Gastrocnemius medialis (tissue), 4 donors: ENCODE measurements around the gene MCU. TPM values are rescaled to one million over a fixed set of nuclear protein-coding genes. Genes with fewer than 3 reads are reported as not detected.
A peak's percentile ranks its signal among the peaks of the same experiment; 100 is the strongest.
"Not testable (repeated sequence)": the region's sequence is repeated elsewhere in the genome, so short reads cannot be mapped to it uniquely, and the experiment has no call there.

Experiments
- ATAC-seq, 2 donors: fragments of 150-250 bp; one replicate each; pipeline ENCODE4 v1.9.1; 2016
- DNase-seq, 2 donors: peaks; one replicate each; pipeline ENCODE4 v3.0.0-alpha.2; 2019
- H3K27ac ChIP-seq, 4 donors: fragments of 200-600 bp; sonication (generic); 1 replicate in 1 of 4; 2 replicates in 3 of 4; pipeline ENCODE4 v1.5.1; 2016 to 2018; ENCODE audit warnings: mild to moderate bottlenecking in 2 of 4, moderate library complexity in 1 of 4
- H3K27me3 ChIP-seq, 3 donors: fragments of 200-600 bp; sonication (generic) in 2 of 3; 1 replicate in 1 of 3; 2 replicates in 2 of 3; pipeline versions ENCODE4 v1.5.1 to v1.6.0; 2016 to 2019; ENCODE audit warnings: mild to moderate bottlenecking in 1 of 3, moderate library complexity in 1 of 3
- H3K36me3 ChIP-seq, 2 donors: fragments of 200-600 bp; sonication (generic) in 1 of 2; one replicate each; pipeline ENCODE4 v1.5.1; 2017 to 2018
- H3K4me1 ChIP-seq, 2 donors: fragments of 200-600 bp; sonication (generic) in 1 of 2; one replicate each; pipeline ENCODE4 v1.5.1; 2016 to 2017; ENCODE audit warnings: mild to moderate bottlenecking in 2 of 2
- H3K4me3 ChIP-seq, 4 donors: fragments of 200-600 bp; sonication (generic) in 3 of 4; 1 replicate in 1 of 4; 2 replicates in 3 of 4; pipeline ENCODE4 v1.5.1; 2016 to 2019; ENCODE audit warnings: mild to moderate bottlenecking in 2 of 4
- H3K9me3 ChIP-seq, 3 donors: fragments of 200-600 bp; sonication (generic) in 2 of 3; 1 replicate in 1 of 3; 2 replicates in 2 of 3; pipeline ENCODE4 v1.5.1; 2016 to 2019
- POLR2A ChIP-seq, 2 donors: fragments of 450-650 bp; IDR thresholded peaks; one replicate each; pipeline ENCODE4 v1.6.1; 2017; ENCODE audit warnings: antibody characterized with exemption in 2 of 2, mild to moderate bottlenecking in 2 of 2, moderate library complexity in 2 of 2
- in situ Hi-C, 4 donors: fragments of 200-750 bp; cut with MboI; loops; one replicate each; pipeline versions ENCODE4 v1.15.0 to v1.8.0; 2017; ENCODE audit warnings: low sequenced_read_pairs in 4 of 4
- intact Hi-C: fragments of 100-400 bp; cut with DNase I; formaldehyde crosslinking; loops from one replicate; pipeline ENCODE4 v1.15.1; 2023; ENCODE audit warnings: low total_unique reads
- total RNA-seq, 4 donors: library from RNA; depleted of rRNA; stranded (reverse); fragments of >200 nt; gene quantifications; one replicate each; pipeline versions ENCODE4 v1.1.0 to v1.2.3, GENCODE V29; 2016
- TF ChIP-seq, protein P1 (sequence below), 5 experiments: fragments of 450-650 bp in 3 of 5; fragments of 200-600 bp in 2 of 5; sonication (generic) in 2 of 5; IDR thresholded peaks in 4 of 5; conservative IDR thresholded peaks in 1 of 5; 1 replicate in 4 of 5; 2 replicates in 1 of 5; pipeline ENCODE4 v1.5.1; 2016 to 2019; ENCODE audit warnings: antibody characterized with exemption in 5 of 5, mild to moderate bottlenecking in 3 of 5, moderate library complexity in 3 of 5

MCU gene
- total RNA-seq, 4 donors from 2014 or later = 25.1 to 61.3 (median 49.0) TPM

DNA sequence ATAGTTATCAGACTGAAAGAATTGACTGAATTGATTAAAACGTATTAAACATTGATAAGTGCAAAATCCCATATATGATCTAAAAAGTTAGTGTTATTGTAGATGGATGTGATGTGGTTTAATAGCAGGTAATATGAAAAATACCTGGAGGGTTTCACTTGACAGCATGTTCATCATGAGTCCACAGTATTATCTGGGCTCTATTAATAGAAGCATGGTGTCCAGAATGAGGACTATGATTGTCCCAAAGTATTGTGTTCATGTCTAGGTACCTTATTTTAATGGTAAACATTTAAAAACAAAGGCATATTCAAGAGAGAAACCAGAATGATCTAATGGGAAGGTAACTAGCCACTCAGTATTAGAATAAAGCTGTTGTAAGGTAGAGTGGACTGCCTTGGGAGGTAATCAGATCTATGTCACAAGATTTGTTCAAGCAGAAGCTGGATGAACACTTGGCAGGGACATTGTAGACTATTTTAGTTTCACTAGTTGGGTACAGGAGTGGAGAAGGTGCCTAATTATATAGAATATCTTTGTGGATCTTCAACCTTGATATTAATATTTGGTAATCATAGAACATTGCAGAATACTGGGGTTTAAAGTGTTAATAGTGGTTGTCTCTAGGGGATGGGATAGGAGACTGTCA lies 43.5 kb downstream of the MCU start:
- in situ Hi-C loops = no loop called here
- peak overlapping the region; percentile 83 to 90 (median 86) for H3K27ac ChIP-seq
- intact Hi-C loops = no loop called here
- H3K4me3 ChIP-seq = peak overlapping the region in 1 of 4 donors; percentile 15
- DNase-seq (peak in 1 of 2 donors; percentile 27), ATAC-seq (peak; percentile 96)
- H3K36me3 ChIP-seq = no peaks in the 10 kb centered on the region
- H3K27me3 ChIP-seq = no peaks in the 10 kb centered on the region
- TF ChIP-seq, protein P1, sequence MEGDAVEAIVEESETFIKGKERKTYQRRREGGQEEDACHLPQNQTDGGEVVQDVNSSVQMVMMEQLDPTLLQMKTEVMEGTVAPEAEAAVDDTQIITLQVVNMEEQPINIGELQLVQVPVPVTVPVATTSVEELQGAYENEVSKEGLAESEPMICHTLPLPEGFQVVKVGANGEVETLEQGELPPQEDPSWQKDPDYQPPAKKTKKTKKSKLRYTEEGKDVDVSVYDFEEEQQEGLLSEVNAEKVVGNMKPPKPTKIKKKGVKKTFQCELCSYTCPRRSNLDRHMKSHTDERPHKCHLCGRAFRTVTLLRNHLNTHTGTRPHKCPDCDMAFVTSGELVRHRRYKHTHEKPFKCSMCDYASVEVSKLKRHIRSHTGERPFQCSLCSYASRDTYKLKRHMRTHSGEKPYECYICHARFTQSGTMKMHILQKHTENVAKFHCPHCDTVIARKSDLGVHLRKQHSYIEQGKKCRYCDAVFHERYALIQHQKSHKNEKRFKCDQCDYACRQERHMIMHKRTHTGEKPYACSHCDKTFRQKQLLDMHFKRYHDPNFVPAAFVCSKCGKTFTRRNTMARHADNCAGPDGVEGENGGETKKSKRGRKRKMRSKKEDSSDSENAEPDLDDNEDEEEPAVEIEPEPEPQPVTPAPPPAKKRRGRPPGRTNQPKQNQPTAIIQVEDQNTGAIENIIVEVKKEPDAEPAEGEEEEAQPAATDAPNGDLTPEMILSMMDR (IDR thresholded peaks at IDR 0.05 in 4 of 5, conservative IDR thresholded peaks at IDR 0.05 in 1 of 5) = no peak
- TF ChIP-seq POLR2A (IDR thresholded peaks at IDR 0.05) = no peak
- H3K4me1 ChIP-seq = peaks cover 55 to 58% of the 10 kb centered on the region in 2 donors
- no peaks in the 10 kb centered on the region for H3K9me3 ChIP-seq

- in situ Hi-C loops (no loop called here), intact Hi-C loops (no loop called here)
- Histone ChIP-seq H3K27ac (peak overlapping the region; percentile 83 to 90 (median 86)), H3K9me3 (no peaks in the 10 kb centered on the region), H3K4me3 (peak overlapping the region in 1 of 4 donors; percentile 15), H3K36me3 (no peaks in the 10 kb centered on the region), H3K4me1 (peaks cover 60 to 67% of the 10 kb centered on the region in 2 donors), H3K27me3 (no peaks in the 10 kb centered on the region)
- ATAC-seq (peak in 1 of 2 donors; percentile 22), DNase-seq (no peak)
- TF ChIP-seq POLR2A (IDR thresholded peaks at IDR 0.05) = no peak
- TF ChIP-seq, protein P1 (IDR thresholded peaks at IDR 0.05 in 4 of 5, conservative IDR thresholded peaks at IDR 0.05 in 1 of 5) = no peak
Observed at GRCh38 chr10:72736176-72736827, 44.4 kb downstream of the MCU start.

- Histone ChIP-seq H3K9me3 (no peaks in the 10 kb centered on the region), H3K36me3 (no peaks in the 10 kb centered on the region), H3K27ac (peak overlapping the region; percentile 83 to 90 (median 86)), H3K4me3 (peak overlapping the region in 1 of 4 donors; percentile 15), H3K27me3 (no peaks in the 10 kb centered on the region), H3K4me1 (peaks cover 64 to 70% of the 10 kb centered on the region in 2 donors)
- ATAC-seq = no peak
- no peak for TF ChIP-seq POLR2A (IDR thresholded peaks at IDR 0.05)
- TF ChIP-seq, protein P1 (IDR thresholded peaks at IDR 0.05 in 4 of 5, conservative IDR thresholded peaks at IDR 0.05 in 1 of 5) = no peak
- in situ Hi-C loops (no loop called here), intact Hi-C loops (no loop called here)
- DNase-seq = no peak
Observed at GRCh38 chr10:72736828-72737220, 44.9 kb downstream of the MCU start.

DNA sequence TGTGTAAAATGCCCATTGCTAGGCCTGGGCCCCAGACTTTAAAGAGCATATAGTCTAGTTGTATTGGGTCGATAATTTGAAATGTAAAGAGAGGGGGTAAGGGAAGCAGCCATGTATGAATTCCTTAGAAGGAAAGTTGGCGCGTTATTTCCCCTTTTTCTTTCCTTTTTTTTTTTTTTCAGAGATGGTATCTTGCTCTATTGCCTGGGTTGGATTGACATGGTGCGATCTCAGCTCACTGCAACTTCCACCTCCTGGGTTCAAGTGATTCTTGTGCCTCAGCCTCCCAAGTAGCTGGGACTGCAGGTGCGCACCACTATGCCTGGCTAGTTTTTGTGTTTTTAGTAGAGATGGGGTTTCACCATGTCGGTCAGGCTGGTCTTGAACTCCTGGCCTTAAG lies 45.4 kb downstream of the MCU start:
- H3K4me3 ChIP-seq, intact Hi-C loops, in situ Hi-C loops, H3K9me3 ChIP-seq, H3K27me3 ChIP-seq, H3K36me3 ChIP-seq, ATAC-seq, DNase-seq: not testable (repeated sequence)
- Histone ChIP-seq H3K27ac (peak overlapping the region; percentile 83 to 90 (median 86)), H3K4me1 (peaks cover 64 to 70% of the 10 kb centered on the region in 2 donors)

DNA sequence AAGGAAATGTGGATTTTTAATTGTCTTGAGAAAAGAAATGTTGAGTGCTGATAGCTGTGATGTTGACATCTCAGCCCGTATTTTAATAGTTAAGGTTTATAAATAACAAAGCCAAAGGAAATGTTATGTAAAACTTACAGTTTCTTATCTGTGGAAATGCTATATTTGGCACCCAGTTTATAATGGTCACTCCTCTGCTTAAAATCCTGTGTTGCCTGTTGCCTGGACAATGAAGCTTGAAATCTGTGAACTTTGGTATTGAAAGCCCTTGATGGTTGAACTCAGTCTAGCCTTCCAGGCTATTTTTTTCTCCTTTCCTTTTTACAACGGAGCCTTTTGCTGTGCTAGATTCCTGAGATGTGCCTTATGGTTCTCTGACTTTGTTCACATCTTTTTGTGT lies 46.5 kb downstream of the MCU start:
- Histone ChIP-seq H3K4me3 (peak overlapping the region in 2 of 4 donors; percentile 2 to 4), H3K27ac (peak overlapping the region; percentile 83 to 90 (median 86)), H3K9me3 (no peaks in the 10 kb centered on the region), H3K4me1 (peaks cover 64 to 76% of the 10 kb centered on the region in 2 donors), H3K27me3 (no peaks in the 10 kb centered on the region), H3K36me3 (no peaks in the 10 kb centered on the region)
- no peak for DNase-seq
- no peak for TF ChIP-seq POLR2A (IDR thresholded peaks at IDR 0.05)
- TF ChIP-seq, protein P1 (IDR thresholded peaks at IDR 0.05 in 4 of 5, conservative IDR thresholded peaks at IDR 0.05 in 1 of 5) = no peak
- in situ Hi-C loops (no loop called here), intact Hi-C loops (no loop called here)
- ATAC-seq = no peak
